Endothelial cell (in vitro differentiated cells): ENCODE results near the gene SLC7A5. TPM values are rescaled to one million over a fixed set of nuclear protein-coding genes. Genes with fewer than 3 reads are reported as not detected.
"Not testable (repeated sequence)": the region's sequence is repeated elsewhere in the genome, so short reads cannot be mapped to it uniquely, and the experiment has no call there.

Experiments
- DNase-seq: peaks from one replicate; pipeline ENCODE4 v3.0.0; 2021; ENCODE audit warnings: low spot score
- H3K27ac Mint-ChIP-seq: one replicate; pipeline ENCODE4 v1.8.0; 2021; ENCODE audit warnings: mixed read lengths, inconsistent platforms; ENCODE audit not compliant: unreplicated experiment
- H3K27me3 Mint-ChIP-seq: one replicate; pipeline ENCODE4 v1.8.0; 2021; ENCODE audit warnings: mild to moderate bottlenecking, moderate library complexity, mixed read lengths, inconsistent platforms; ENCODE audit not compliant: unreplicated experiment
- H3K36me3 Mint-ChIP-seq: one replicate; pipeline ENCODE4 v1.8.0; 2021; ENCODE audit warnings: mild to moderate bottlenecking, low read depth, mixed read lengths, inconsistent platforms; ENCODE audit not compliant: unreplicated experiment
- H3K4me1 Mint-ChIP-seq: one replicate; pipeline ENCODE4 v1.8.0; 2021; ENCODE audit warnings: mild to moderate bottlenecking, mixed read lengths, inconsistent platforms; ENCODE audit not compliant: unreplicated experiment
- H3K4me3 Mint-ChIP-seq: one replicate; pipeline ENCODE4 v1.8.0; 2021; ENCODE audit warnings: mild to moderate bottlenecking, mixed read lengths, inconsistent platforms; ENCODE audit not compliant: unreplicated experiment
- H3K9me3 Mint-ChIP-seq: one replicate; pipeline ENCODE4 v1.8.0; 2021; ENCODE audit warnings: mixed read lengths, inconsistent platforms; ENCODE audit not compliant: unreplicated experiment
- CTCF ChIP-seq: fragments of 200-600 bp; sonication (generic); IDR thresholded peaks from one replicate; pipeline ENCODE4 v1.5.0; 2021; ENCODE audit warnings: antibody characterized with exemption; ENCODE audit not compliant: unreplicated experiment
- total RNA-seq: library from RNA; stranded (reverse); fragmentation: NEBNext Ultra II Directional; extraction: Animal tissue kit (Norgen Biotek cat#: 25700); gene quantifications from one replicate; pipeline ENCODE4 v1.2.1, GENCODE V29; 2021; ENCODE audit not compliant: unreplicated experiment

Gene SLC7A5
- total RNA-seq, 1 donor from 2014 or later, result 18.8 TPM

DNA sequence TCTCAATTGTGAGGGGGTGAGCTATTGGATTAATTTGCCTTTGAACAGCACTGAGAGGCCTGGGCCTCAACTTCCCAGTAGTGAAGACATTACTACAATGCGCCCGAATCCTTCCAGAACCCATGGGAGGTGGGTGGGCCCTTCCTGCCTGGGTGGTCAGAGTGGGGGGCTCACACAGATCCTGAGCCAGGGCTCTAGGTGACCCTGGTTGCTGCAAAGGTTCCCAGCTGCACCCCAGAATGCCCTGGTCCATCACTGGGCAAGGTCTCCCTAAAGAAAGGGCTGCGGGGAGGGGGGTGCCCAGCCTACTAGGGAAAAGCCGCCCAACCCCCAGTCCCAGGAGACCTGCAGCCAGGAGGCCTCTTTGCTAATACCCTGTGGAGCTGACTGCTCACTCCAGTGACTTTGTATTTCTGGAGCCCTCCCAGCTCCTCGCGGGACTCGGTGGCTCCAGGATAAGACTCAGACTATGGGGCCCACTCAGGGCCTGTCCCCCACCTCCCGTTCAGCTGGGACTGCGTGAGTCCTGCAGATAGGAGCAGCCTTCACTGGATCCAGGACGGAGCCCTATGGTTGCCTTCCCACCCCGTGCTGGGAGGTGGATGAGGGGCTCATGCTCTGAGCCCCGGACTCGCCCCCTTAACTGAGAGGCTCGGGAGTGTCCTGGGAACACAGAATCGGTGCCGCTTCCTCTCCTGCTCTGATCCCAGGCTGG is 40.2 kb downstream of the SLC7A5 start:
- H3K27ac Mint-ChIP-seq, result no peak overlapping the region
- DNase-seq, result no peak
- H3K4me3 Mint-ChIP-seq, result no peak overlapping the region
- no peaks in the 10 kb centered on the region for H3K9me3 Mint-ChIP-seq
- H3K27me3 Mint-ChIP-seq, result no peaks in the 10 kb centered on the region
- no peak for TF ChIP-seq CTCF
- H3K36me3 Mint-ChIP-seq, result peaks cover 8% of the 10 kb centered on the region
- peaks cover 11% of the 10 kb centered on the region for H3K4me1 Mint-ChIP-seq

GRCh38 chr16:87828071-87828906 is 41.0 kb downstream of the SLC7A5 start:
- Mint-ChIP-seq H3K9me3 (no peaks in the 10 kb centered on the region), H3K36me3 (peaks cover 5% of the 10 kb centered on the region), H3K4me3 (no peak overlapping the region), H3K27ac (no peak overlapping the region), H3K27me3 (no peaks in the 10 kb centered on the region), H3K4me1 (peaks cover 11% of the 10 kb centered on the region)
- no peak for TF ChIP-seq CTCF
- DNase-seq, result no peak

- not testable (repeated sequence) for H3K9me3 Mint-ChIP-seq, DNase-seq, H3K27me3 Mint-ChIP-seq, H3K27ac Mint-ChIP-seq, H3K36me3 Mint-ChIP-seq, H3K4me3 Mint-ChIP-seq
- H3K4me1 Mint-ChIP-seq, result peaks cover 11% of the 10 kb centered on the region
These were observed 41.8 kb downstream of the SLC7A5 start for GRCh38 chr16:87827588-87827915.

- DNase-seq, result no peak
- peaks cover 5% of the 10 kb centered on the region for H3K36me3 Mint-ChIP-seq
- no peak for TF ChIP-seq CTCF
- peaks cover 11% of the 10 kb centered on the region for H3K4me1 Mint-ChIP-seq
- H3K4me3 Mint-ChIP-seq, result no peak overlapping the region
- H3K27me3 Mint-ChIP-seq, result no peaks in the 10 kb centered on the region
- H3K9me3 Mint-ChIP-seq, result no peaks in the 10 kb centered on the region
- H3K27ac Mint-ChIP-seq, result no peak overlapping the region
These were observed 42.3 kb downstream of the SLC7A5 start for GRCh38 chr16:87826798-87827587.

DNA sequence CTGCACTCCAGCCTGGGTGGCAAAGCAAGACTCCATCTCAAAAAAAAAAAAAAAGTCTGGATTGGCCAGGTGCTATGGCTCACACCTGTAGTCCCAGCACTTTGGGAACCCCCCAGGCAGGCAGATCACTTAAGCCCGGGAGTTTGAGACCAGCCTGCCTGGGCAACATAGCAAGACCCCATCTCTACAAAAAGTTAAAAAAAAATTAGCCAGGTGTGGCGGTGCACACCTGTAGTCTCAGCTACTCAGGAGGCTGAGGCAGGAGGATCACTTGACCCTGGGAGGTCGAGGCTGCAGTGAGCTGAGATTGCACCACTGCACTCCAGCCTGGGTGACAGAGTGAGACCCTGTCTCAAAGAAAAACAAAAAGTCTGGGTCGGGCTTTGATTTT is 42.9 kb downstream of the SLC7A5 start:
- not testable (repeated sequence) for H3K36me3 Mint-ChIP-seq, H3K27ac Mint-ChIP-seq, DNase-seq, H3K27me3 Mint-ChIP-seq, H3K4me3 Mint-ChIP-seq, H3K9me3 Mint-ChIP-seq
- peaks cover 11% of the 10 kb centered on the region for H3K4me1 Mint-ChIP-seq

- not testable (repeated sequence) for H3K27ac Mint-ChIP-seq, H3K4me3 Mint-ChIP-seq, H3K9me3 Mint-ChIP-seq, H3K27me3 Mint-ChIP-seq, H3K36me3 Mint-ChIP-seq, DNase-seq
- peaks cover 11% of the 10 kb centered on the region for H3K4me1 Mint-ChIP-seq
These were observed 43.5 kb downstream of the SLC7A5 start for GRCh38 chr16:87825842-87826120.
